ENCODE data around the gene CIAPIN1. TPM values are rescaled to one million over a fixed set of nuclear protein-coding genes. Genes with fewer than 3 reads are reported as not detected.

CIAPIN1 gene
- total RNA-seq, 4 donors from 2014 or later, result 37.7 to 65.5 (median 46.2) TPM

DNA sequence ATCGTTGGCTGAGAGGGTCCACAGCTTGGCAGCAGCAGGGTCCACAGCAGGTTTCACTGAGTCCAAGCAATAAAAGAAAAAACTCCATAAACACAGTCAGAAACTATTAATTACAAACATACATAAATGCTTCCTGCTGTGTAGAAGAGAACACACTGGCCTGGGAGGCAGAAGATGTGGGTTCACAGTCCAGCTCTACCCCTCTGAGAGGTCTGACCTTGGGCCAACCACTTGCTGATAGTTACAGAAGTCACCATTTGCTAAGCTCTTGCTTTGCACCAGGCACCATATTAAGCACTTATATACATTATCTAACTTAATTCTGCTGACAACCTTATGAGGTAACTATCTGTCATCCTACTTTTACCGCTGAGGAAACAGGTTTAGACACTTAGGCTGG, 14.7 kb downstream of the CIAPIN1 start:
- Histone ChIP-seq H3K4me1 (no peaks in the 10 kb centered on the region), H3K4me3 (no peak overlapping the region), H3K9me3 (no peaks in the 10 kb centered on the region), H3K27me3 (no peaks in the 10 kb centered on the region), H3K27ac (peak overlapping the region in 3 of 4 donors; percentile 23 to 68 (median 50)), H3K36me3 (peaks cover 0 to 91% (median 0%) of the 10 kb centered on the region in 3 donors)
- TF ChIP-seq, protein P1, sequence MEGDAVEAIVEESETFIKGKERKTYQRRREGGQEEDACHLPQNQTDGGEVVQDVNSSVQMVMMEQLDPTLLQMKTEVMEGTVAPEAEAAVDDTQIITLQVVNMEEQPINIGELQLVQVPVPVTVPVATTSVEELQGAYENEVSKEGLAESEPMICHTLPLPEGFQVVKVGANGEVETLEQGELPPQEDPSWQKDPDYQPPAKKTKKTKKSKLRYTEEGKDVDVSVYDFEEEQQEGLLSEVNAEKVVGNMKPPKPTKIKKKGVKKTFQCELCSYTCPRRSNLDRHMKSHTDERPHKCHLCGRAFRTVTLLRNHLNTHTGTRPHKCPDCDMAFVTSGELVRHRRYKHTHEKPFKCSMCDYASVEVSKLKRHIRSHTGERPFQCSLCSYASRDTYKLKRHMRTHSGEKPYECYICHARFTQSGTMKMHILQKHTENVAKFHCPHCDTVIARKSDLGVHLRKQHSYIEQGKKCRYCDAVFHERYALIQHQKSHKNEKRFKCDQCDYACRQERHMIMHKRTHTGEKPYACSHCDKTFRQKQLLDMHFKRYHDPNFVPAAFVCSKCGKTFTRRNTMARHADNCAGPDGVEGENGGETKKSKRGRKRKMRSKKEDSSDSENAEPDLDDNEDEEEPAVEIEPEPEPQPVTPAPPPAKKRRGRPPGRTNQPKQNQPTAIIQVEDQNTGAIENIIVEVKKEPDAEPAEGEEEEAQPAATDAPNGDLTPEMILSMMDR (IDR thresholded peaks at IDR 0.05), result no peak
- no peak for TF ChIP-seq POLR2A (IDR thresholded peaks at IDR 0.05)
- no peak for DNase-seq

GRCh38 chr16:57430955-57431354, 16.2 kb downstream of the CIAPIN1 start:
- TF ChIP-seq, protein P1 (IDR thresholded peaks at IDR 0.05), result no peak
- no peak for TF ChIP-seq POLR2A (IDR thresholded peaks at IDR 0.05)
- H3K9me3 ChIP-seq, result no peaks in the 10 kb centered on the region
- H3K36me3 ChIP-seq, result peaks cover 0 to 93% (median 0%) of the 10 kb centered on the region in 3 donors
- no peak overlapping the region for H3K4me3 ChIP-seq
- H3K4me1 ChIP-seq, result no peaks in the 10 kb centered on the region
- no peaks in the 10 kb centered on the region for H3K27me3 ChIP-seq
- DNase-seq, result no peak
- no peak overlapping the region for H3K27ac ChIP-seq

GRCh38 chr16:57427824-57428223, 19.4 kb downstream of the CIAPIN1 start:
- Histone ChIP-seq H3K36me3 (peaks cover 0 to 63% (median 0%) of the 10 kb centered on the region in 3 donors), H3K9me3 (no peaks in the 10 kb centered on the region), H3K4me1 (no peaks in the 10 kb centered on the region), H3K27ac (no peak overlapping the region), H3K4me3 (no peak overlapping the region), H3K27me3 (no peaks in the 10 kb centered on the region)
- TF ChIP-seq POLR2A (IDR thresholded peaks at IDR 0.05), result no peak
- TF ChIP-seq, protein P1 (IDR thresholded peaks at IDR 0.05), result no peak
- DNase-seq, result no peak

DNA sequence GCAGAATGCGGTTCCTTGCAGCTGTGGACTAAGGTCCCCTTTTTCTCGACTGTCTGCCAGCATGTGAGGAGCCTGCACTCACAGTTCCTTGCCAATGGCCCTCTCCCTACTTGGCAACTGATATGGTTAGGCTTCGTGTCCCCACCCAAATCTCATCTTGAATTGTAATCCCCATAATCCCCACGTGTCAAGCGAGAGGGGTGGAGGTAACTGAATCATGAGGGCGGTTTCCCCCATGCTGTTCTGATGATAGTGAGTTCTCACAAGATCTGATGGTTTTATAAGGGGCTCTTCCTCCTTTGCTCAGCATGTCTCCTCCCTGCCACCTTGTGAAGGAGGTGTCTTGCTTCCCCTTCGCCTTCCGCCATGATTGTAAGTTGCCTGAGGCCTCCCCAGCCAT, 19.9 kb downstream of the CIAPIN1 start:
- H3K27ac ChIP-seq, result no peak overlapping the region
- TF ChIP-seq, protein P1 (IDR thresholded peaks at IDR 0.05), result no peak
- no peak for TF ChIP-seq POLR2A (IDR thresholded peaks at IDR 0.05)
- H3K9me3 ChIP-seq, result no peaks in the 10 kb centered on the region
- no peaks in the 10 kb centered on the region for H3K4me1 ChIP-seq
- DNase-seq, result no peak
- H3K4me3 ChIP-seq, result no peak overlapping the region
- no peaks in the 10 kb centered on the region for H3K27me3 ChIP-seq
- H3K36me3 ChIP-seq, result peaks cover 0 to 58% (median 0%) of the 10 kb centered on the region in 3 donors

DNA sequence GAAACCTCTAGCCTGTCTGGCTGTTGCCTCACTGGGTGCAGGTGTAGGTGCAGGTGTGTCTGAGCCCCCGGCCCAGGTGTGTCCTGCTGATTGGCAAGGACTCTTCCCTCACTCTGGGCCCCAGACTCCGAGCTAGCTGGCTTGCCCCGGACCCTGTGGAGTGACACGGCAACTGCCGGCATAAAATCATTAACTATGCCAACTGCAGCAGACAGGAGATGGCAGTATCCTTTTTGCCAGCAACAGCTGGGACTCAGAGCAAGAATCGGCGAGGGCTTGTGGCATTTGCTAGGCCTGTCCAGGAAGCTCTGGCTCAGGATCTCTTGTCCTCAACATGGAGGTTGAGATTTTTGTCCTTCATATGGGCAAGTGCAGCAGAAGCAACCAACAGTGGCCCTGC, 20.8 kb downstream of the CIAPIN1 start:
- Histone ChIP-seq H3K27me3 (no peaks in the 10 kb centered on the region), H3K27ac (no peak overlapping the region), H3K4me1 (no peaks in the 10 kb centered on the region), H3K4me3 (no peak overlapping the region), H3K9me3 (no peaks in the 10 kb centered on the region), H3K36me3 (peaks cover 0 to 48% (median 0%) of the 10 kb centered on the region in 3 donors)
- TF ChIP-seq POLR2A (IDR thresholded peaks at IDR 0.05), result no peak
- TF ChIP-seq, protein P1 (IDR thresholded peaks at IDR 0.05), result no peak
- DNase-seq, result no peak

- no peak for TF ChIP-seq POLR2A (IDR thresholded peaks at IDR 0.05)
- TF ChIP-seq, protein P1 (IDR thresholded peaks at IDR 0.05), result no peak
- Histone ChIP-seq H3K4me1 (no peaks in the 10 kb centered on the region), H3K36me3 (peaks cover 0 to 30% (median 0%) of the 10 kb centered on the region in 3 donors), H3K9me3 (no peaks in the 10 kb centered on the region), H3K27me3 (no peaks in the 10 kb centered on the region), H3K27ac (no peak overlapping the region), H3K4me3 (no peak overlapping the region)
- DNase-seq, result no peak
These were observed 22.6 kb downstream of the CIAPIN1 start for GRCh38 chr16:57424583-57424982.
